Neuronal stem cell (in vitro differentiated cells): ENCODE data around the gene TNF.
A peak's percentile ranks its signal among the peaks of the same experiment; 100 is the strongest.
"Not testable (repeated sequence)": the region's sequence is repeated elsewhere in the genome, so short reads cannot be mapped to it uniquely, and the experiment has no call there.

Experiments
- DNase-seq: peaks from one replicate; pipeline ENCODE4 v3.0.0-alpha.2; 2013; ENCODE audit warnings: low spot score
- H2AFZ ChIP-seq: one replicate; pipeline ENCODE4 v1.6.1; 2013; ENCODE audit warnings: mild to moderate bottlenecking, low read length, inconsistent platforms
- H2AK5ac ChIP-seq: 2 replicates; pipeline ENCODE4 v1.6.1; 2013; ENCODE audit warnings: low read depth, mild to moderate bottlenecking, inconsistent platforms, low read length, moderate library complexity, mixed read lengths
- H2BK120ac ChIP-seq: 2 replicates; pipeline ENCODE4 v1.6.1; 2013; ENCODE audit warnings: low read depth, mild to moderate bottlenecking, inconsistent platforms, low read length, moderate library complexity, mixed read lengths
- H2BK12ac ChIP-seq: one replicate; pipeline ENCODE4 v1.6.1; 2013; ENCODE audit warnings: low read length, inconsistent platforms
- H2BK15ac ChIP-seq: 2 replicates; pipeline ENCODE4 v1.6.1; 2013; ENCODE audit warnings: mild to moderate bottlenecking, low read length, inconsistent platforms, mixed read lengths
- H2BK5ac ChIP-seq: one replicate; pipeline ENCODE4 v1.6.1; 2013; ENCODE audit warnings: inconsistent platforms, mild to moderate bottlenecking, low read length, moderate library complexity
- H3K14ac ChIP-seq: one replicate; pipeline ENCODE4 v1.6.1; 2013; ENCODE audit warnings: low read length, inconsistent platforms
- H3K18ac ChIP-seq: 2 replicates; pipeline ENCODE4 v1.6.1; 2013; ENCODE audit warnings: low read length, inconsistent platforms
- H3K23ac ChIP-seq: 2 replicates; pipeline ENCODE4 v1.6.1; 2013; ENCODE audit warnings: low read depth, mild to moderate bottlenecking, mixed read lengths, low read length, inconsistent platforms; ENCODE audit not compliant: poor library complexity
- H3K27ac ChIP-seq: replicated peaks from 3 replicates; pipeline ENCODE4 v1.5.1; 2013; ENCODE audit warnings: low read length, inconsistent platforms
- H3K27me3 ChIP-seq, 3 experiments: 2 replicates each; pipeline ENCODE4 v1.6.1; 2013; ENCODE audit warnings: low read length in 3 of 3, mild to moderate bottlenecking in 2 of 3, inconsistent platforms in 1 of 3, low read depth in 1 of 3, mixed read lengths in 1 of 3, moderate library complexity in 1 of 3; ENCODE audit not compliant: control insufficient read depth in 3 of 3, insufficient read depth in 3 of 3
- H3K36me3 ChIP-seq, 2 donors: replicated peaks in 1 of 2; 2 replicates each; pipeline ENCODE4 v1.6.1; 2013; ENCODE audit warnings: low read length in 2 of 2; ENCODE audit not compliant: control insufficient read depth in 2 of 2, insufficient read depth in 2 of 2
- H3K4ac ChIP-seq: 2 replicates; pipeline ENCODE4 v1.6.1; 2013; ENCODE audit warnings: inconsistent platforms, mild to moderate bottlenecking, low read length, moderate library complexity
- H3K4me1 ChIP-seq, 2 donors: 1 replicate in 1 of 2; 2 replicates in 1 of 2; pipeline ENCODE4 v1.6.1; 2013; ENCODE audit warnings: low read length in 2 of 2, low read depth in 1 of 2; ENCODE audit not compliant: control insufficient read depth in 2 of 2, insufficient read depth in 1 of 2
- H3K4me2 ChIP-seq: one replicate; pipeline ENCODE4 v1.6.1; 2013; ENCODE audit warnings: mild to moderate bottlenecking, low read length, inconsistent platforms; ENCODE audit not compliant: insufficient read depth, poor library complexity, severe bottlenecking
- H3K4me3 ChIP-seq, 2 donors: 2 replicates each; pipeline ENCODE4 v1.5.1; 2013; ENCODE audit warnings: low read length in 2 of 2, mild to moderate bottlenecking in 2 of 2, inconsistent platforms in 1 of 2, moderate library complexity in 1 of 2
- H3K79me1 ChIP-seq: one replicate; pipeline ENCODE4 v1.6.1; 2013; ENCODE audit warnings: low read depth, mild to moderate bottlenecking, inconsistent platforms, low read length, moderate library complexity
- H3K9ac ChIP-seq: one replicate; pipeline ENCODE4 v1.6.1; 2013; ENCODE audit warnings: mild to moderate bottlenecking, low read depth, low read length, inconsistent platforms; ENCODE audit not compliant: poor library complexity
- H3K9me3 ChIP-seq, 2 donors: replicated peaks in 1 of 2; 2 replicates each; pipeline versions ENCODE3 to v1.6.1; 2013; ENCODE audit warnings: low read length in 2 of 2, mild to moderate bottlenecking in 2 of 2, inconsistent platforms in 1 of 2, low read depth in 1 of 2, mixed read lengths in 1 of 2, moderate library complexity in 1 of 2; ENCODE audit not compliant: control insufficient read depth in 2 of 2, insufficient read depth in 1 of 2
- H4K8ac ChIP-seq: one replicate; pipeline ENCODE4 v1.6.1; 2013; ENCODE audit warnings: low read depth, mild to moderate bottlenecking, inconsistent platforms, low read length, moderate library complexity
- H4K91ac ChIP-seq: one replicate; pipeline ENCODE4 v1.6.1; 2013; ENCODE audit warnings: low read length, low read depth, mild to moderate bottlenecking, inconsistent platforms; ENCODE audit not compliant: poor library complexity
- WGBS, 2 donors: extraction: QIAGEN DNeasy Blood & Tissue Kit; methylation state at CpG; one replicate each; pipeline ENCODE4 v1.1.7; 2013; ENCODE audit warnings: missing lambda C conversion rate in 2 of 2, mixed read lengths in 1 of 2; ENCODE audit not compliant: insufficient read length in 2 of 2, insufficient replicate concordance in 1 of 2; ENCODE audit errors: extremely low coverage in 2 of 2; 5-methylcytosine and 5-hydroxymethylcytosine counted together

The TNF gene

DNA sequence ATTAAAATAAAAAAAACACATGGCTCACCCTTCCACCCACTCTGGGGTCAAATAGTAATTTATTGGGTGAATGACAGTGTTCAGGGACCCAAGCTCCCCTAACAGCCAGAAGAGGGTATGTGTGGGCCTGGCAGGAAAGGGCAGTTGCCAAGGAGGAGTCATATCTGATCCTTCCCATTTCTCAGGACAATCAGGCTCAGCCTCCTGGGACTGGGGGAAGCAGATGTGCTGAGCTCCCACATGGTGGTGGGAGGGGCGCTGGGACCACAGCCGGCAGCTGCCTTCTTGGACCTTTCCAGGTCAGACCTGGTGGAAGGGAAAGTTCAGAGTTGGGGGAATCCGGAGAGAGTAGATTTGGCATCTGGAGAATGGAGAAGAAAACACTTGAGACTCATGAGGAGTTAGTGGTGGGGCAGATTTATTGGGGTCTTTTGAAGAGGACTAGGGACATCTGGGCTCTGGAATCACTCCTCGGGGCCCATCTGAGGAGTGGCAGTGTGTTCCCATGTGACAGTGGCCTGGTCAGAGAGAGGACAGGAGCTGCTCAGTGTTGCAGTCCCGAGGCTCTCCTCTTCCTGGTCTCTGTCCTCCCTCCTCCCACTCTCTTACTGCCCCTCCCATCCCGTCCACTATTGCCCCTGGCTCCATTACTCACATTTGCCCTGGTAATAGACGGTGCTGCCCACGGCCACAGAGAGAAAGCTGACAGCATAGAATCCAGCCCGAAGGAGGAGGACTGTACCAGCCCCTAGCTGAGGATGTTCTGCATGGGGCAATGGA lies 13.7 kb downstream of the TNF start:
- Histone ChIP-seq H3K27ac (no peak overlapping the region), H2BK12ac (no peak overlapping the region), H3K79me1 (no peaks in the 10 kb centered on the region), H3K18ac (no peak overlapping the region), H2BK5ac (no peak overlapping the region), H4K91ac (no peak overlapping the region), H2AK5ac (peak overlapping the region; percentile 35), H3K23ac (no peak overlapping the region), H3K14ac (peak overlapping the region; percentile 47), H2BK120ac (no peak overlapping the region), H3K4me1 (peaks cover 2 to 4% of the 10 kb centered on the region in 2 donors), H2AFZ (peak overlapping the region; percentile 56), H3K4me2 (no peak overlapping the region), H3K9ac (peak overlapping the region; percentile 25), H3K27me3 (peaks cover 0 to 11% (median 0%) of the 10 kb centered on the region in 3 experiments), H3K36me3 (no peaks in the 10 kb centered on the region), H4K8ac (no peak overlapping the region), H3K4me3 (no peak overlapping the region), H3K4ac (no peak overlapping the region), H2BK15ac (no peak overlapping the region), H3K9me3 (no peaks in the 10 kb centered on the region)
- DNase-seq = no peak
- WGBS, 2 donors = no CpG with 5 or more reads among the region's 9 CpGs

DNA sequence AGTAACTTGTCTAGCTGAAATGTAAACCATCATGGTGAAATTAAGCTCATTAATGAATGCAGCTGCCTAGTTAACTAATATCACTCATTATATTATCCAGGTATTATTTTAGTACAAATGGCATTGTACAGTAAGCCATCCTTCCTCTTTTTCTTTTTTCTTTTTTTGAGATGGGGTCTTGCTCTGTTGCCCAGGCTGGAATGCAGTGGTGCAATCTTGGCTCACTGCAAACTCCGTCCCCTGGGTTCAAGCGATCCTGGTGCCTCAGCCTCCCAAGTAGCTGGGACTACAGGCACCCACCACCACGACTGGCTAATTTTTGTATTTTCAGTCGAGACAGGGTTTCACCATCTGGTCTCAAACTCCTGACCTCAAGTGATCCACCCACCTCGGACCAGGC lies 15.3 kb downstream of the TNF start:
- not testable (repeated sequence) for H2AFZ ChIP-seq, H2BK15ac ChIP-seq, H3K4ac ChIP-seq, H3K4me2 ChIP-seq, H3K9ac ChIP-seq, H2BK120ac ChIP-seq, H2BK12ac ChIP-seq, H3K4me1 ChIP-seq, H3K79me1 ChIP-seq, H3K14ac ChIP-seq, H4K8ac ChIP-seq, H3K23ac ChIP-seq, H3K36me3 ChIP-seq, DNase-seq, H3K27ac ChIP-seq, H3K4me3 ChIP-seq, H2BK5ac ChIP-seq, H4K91ac ChIP-seq, H2AK5ac ChIP-seq, H3K18ac ChIP-seq, H3K9me3 ChIP-seq
- no CpG with 5 or more reads among the region's 5 CpGs for WGBS, 2 donors
- H3K27me3 ChIP-seq = peaks cover 0 to 11% (median 0%) of the 10 kb centered on the region in 3 experiments

DNA sequence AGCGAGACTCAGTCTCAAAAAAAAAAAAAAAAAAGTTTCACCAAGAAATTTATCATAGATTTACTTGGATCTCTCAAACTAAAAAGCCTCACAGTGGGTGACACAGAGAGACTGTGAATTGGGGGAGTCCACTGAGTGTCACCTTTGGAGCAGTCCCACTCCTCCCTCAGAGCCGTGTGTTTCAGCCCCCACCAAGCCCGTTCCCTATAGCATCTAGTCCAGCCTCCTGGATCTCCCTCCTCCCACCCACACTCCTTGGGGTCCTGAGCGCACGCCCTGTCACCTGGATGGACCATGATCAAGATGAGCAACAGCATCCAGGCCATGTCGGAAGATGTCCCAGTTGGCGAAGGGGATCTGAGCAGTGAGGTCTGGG lies 17.0 kb downstream of the TNF start:
- H3K14ac ChIP-seq = no peak overlapping the region

DNA sequence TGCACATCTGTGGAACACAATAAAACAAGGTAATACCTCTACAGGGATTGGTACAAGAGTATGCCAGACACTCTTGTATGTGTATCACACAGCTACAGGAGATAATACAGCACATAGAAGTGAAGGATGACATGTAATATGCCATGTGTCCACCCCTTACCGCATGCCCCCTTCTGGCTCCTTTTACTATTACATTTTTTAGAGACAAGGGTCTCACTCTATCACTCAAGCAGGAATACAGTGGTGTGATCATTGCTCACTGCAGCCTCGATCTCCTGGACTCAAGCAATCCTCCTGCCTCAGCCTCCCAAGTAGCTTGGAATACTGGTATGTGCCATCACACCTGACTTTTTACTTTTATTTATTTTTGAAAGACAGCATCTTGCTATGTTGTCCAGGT lies 21.6 kb downstream of the TNF start:
- Histone ChIP-seq H2BK12ac (no peak overlapping the region), H2BK5ac (no peak overlapping the region), H3K4ac (no peak overlapping the region), H2BK15ac (no peak overlapping the region), H3K79me1 (no peaks in the 10 kb centered on the region), H4K8ac (no peak overlapping the region), H3K18ac (no peak overlapping the region), H2BK120ac (no peak overlapping the region), H3K14ac (no peak overlapping the region), H3K23ac (no peak overlapping the region), H3K9ac (no peak overlapping the region), H3K9me3 (peaks cover 0 to 4% of the 10 kb centered on the region in 2 donors), H3K4me3 (no peak overlapping the region), H3K27ac (no peak overlapping the region), H3K4me2 (no peak overlapping the region), H3K36me3 (no peaks in the 10 kb centered on the region), H2AFZ (no peak overlapping the region), H4K91ac (no peak overlapping the region), H3K4me1 (no peaks in the 10 kb centered on the region), H3K27me3 (no peaks in the 10 kb centered on the region), H2AK5ac (no peak overlapping the region)
- no peak for DNase-seq
- no CpG with 5 or more reads among the region's 2 CpGs for WGBS, 2 donors

More for the DNA sequence above, 17.0 kb downstream of the TNF start:
- WGBS, 2 donors = no CpG with 5 or more reads among the region's 7 CpGs
- H4K91ac ChIP-seq = no peak overlapping the region
- no peak for DNase-seq
- H4K8ac ChIP-seq = peak overlapping the region; percentile 23
- peak overlapping the region; percentile 10 for H2BK15ac ChIP-seq
- H3K27me3 ChIP-seq = peaks cover 0 to 11% (median 0%) of the 10 kb centered on the region in 3 experiments
- H3K9ac ChIP-seq = no peak overlapping the region
- H2BK120ac ChIP-seq = peak overlapping the region; percentile 56
- no peak overlapping the region for H3K27ac ChIP-seq
- H2BK12ac ChIP-seq = peak overlapping the region; percentile 60
- H3K18ac ChIP-seq = peak overlapping the region; percentile 35
- no peak overlapping the region for H2BK5ac ChIP-seq
- H3K9me3 ChIP-seq = peaks cover 0 to 4% of the 10 kb centered on the region in 2 donors
- no peak overlapping the region for H3K4me3 ChIP-seq
- no peaks in the 10 kb centered on the region for H3K36me3 ChIP-seq
- no peak overlapping the region for H2AFZ ChIP-seq
- H3K4me1 ChIP-seq = peaks cover 0 to 4% of the 10 kb centered on the region in 2 donors
- H3K4me2 ChIP-seq = no peak overlapping the region
- no peak overlapping the region for H3K4ac ChIP-seq
- peak overlapping the region; percentile 25 for H2AK5ac ChIP-seq
- no peaks in the 10 kb centered on the region for H3K79me1 ChIP-seq
- no peak overlapping the region for H3K23ac ChIP-seq
